Mucosa of descending colon (tissue), 3 donors: ENCODE measurements around the gene SF3B2. TPM values are rescaled to one million over a fixed set of nuclear protein-coding genes. Genes with fewer than 3 reads are reported as not detected.

Experiments
- ATAC-seq: fragments of 200-7000 bp; cut with Tn5 transposase; one replicate; pipeline ENCODE4 v1.9.1; 2020; ENCODE audit warnings: mild to moderate bottlenecking, moderate library complexity
- DNase-seq, 3 donors: peaks; one replicate each; pipeline ENCODE4 v3.0.0-alpha.2; 2020
- H3K36me3 ChIP-seq: fragments of 200-600 bp; one replicate; pipeline ENCODE4 v1.8.0; 2021; ENCODE audit warnings: low read depth, mild to moderate bottlenecking
- H3K4me1 ChIP-seq: fragments of 200-600 bp; one replicate; pipeline ENCODE4 v1.8.0; 2021; ENCODE audit warnings: low read depth, mild to moderate bottlenecking
- H3K4me3 ChIP-seq: fragments of 200-600 bp; one replicate; pipeline ENCODE4 v1.8.0; 2021; ENCODE audit warnings: mild to moderate bottlenecking
- H3K9me3 ChIP-seq: fragments of 200-600 bp; one replicate; pipeline ENCODE4 v1.8.0; 2021; ENCODE audit warnings: mild to moderate bottlenecking
- intact Hi-C, 2 donors: fragments of 100-400 bp; cut with DNase I in 1 of 2; cut with micrococcal nuclease in 1 of 2; formaldehyde crosslinking; loops; one replicate each; pipeline versions ENCODE4 v1.11.0 to v1.11.1; 2022; cut with DNase I, micrococcal nuclease
- total RNA-seq, 3 donors: library from RNA; stranded (reverse); fragmentation: NEBNext Ultra II Directional in 2 of 3; extraction: Animal tissue kit (Norgen Biotek cat#: 25700) in 2 of 3; gene quantifications; one replicate each; pipeline versions ENCODE4 v1.2.1 to v1.2.4, GENCODE V29; 2021 to 2023
- TF ChIP-seq, protein P1 (sequence below): fragments of 200-600 bp; IDR thresholded peaks from one replicate; pipeline ENCODE4 v1.8.0; 2022; ENCODE audit warnings: antibody characterized with exemption, mild to moderate bottlenecking
- donor health status: DM: no; HTN: no; CAD: no; lungs with moderate emphysema.
- donor health status: DM: no; HTN: no; CAD: no.
- donor health status: DM: no; HTN: yes; CAD: no.

Gene SF3B2
- total RNA-seq, 3 donors from 2014 or later: 116 to 143 (median 135) TPM

DNA sequence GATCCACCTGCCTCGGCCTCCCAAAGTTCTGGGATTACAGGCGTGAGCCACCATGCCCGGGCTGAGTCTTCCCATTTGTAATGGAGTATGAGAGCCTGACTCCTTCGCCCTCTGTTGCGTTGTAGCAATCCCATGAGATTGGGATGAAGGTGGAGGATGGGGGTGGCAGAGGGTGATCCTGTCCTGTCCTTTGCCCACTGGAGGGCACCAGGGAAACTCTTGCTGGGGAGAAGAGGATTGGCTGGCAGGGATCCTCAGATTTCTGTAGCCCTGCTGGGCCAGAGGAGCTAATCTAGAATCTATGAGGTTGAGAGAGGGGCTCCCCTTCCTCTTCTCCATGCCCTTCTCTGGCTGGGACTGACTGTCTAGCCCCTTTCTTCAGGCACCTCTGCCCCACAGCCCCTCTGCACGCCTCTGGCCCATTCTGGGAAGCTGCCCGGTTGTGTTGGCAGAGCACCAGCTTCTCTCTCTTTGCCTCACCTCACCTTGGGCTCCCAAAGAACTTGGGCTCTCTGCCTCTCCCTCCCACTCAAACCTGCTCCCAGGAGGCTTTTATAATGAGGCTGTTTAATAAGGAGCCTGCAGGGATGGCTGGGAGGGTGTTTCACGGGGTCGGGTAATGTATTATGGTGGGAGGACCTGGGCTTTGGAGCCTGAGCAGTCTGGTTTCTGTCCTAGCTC, 16.4 kb upstream of the SF3B2 start:
- no peak for ATAC-seq

DNA sequence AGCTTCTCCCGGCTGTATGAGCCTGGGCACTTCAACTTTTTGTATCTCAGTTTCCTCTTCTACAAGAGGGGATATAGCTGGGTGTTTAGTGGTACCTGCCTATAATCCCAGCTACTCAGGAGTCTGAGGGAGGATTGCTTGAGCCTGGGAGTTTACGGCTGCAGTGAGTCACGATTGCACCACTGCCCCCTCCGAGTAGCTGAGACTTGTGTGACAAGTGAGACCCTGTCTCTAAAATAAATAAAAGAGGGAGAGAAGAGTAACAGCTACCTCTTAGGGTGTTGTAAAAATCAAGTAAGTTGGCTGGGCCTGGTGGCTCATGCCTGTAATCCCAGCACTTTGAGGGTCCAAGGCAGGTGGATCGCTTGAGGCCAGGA, 15.8 kb upstream of the SF3B2 start:
- H3K36me3 ChIP-seq: no peaks in the 10 kb centered on the region
- H3K4me3 ChIP-seq: no peak overlapping the region
- no peaks in the 10 kb centered on the region for H3K9me3 ChIP-seq
- intact Hi-C loops: no loop called here
- TF ChIP-seq, protein P1, sequence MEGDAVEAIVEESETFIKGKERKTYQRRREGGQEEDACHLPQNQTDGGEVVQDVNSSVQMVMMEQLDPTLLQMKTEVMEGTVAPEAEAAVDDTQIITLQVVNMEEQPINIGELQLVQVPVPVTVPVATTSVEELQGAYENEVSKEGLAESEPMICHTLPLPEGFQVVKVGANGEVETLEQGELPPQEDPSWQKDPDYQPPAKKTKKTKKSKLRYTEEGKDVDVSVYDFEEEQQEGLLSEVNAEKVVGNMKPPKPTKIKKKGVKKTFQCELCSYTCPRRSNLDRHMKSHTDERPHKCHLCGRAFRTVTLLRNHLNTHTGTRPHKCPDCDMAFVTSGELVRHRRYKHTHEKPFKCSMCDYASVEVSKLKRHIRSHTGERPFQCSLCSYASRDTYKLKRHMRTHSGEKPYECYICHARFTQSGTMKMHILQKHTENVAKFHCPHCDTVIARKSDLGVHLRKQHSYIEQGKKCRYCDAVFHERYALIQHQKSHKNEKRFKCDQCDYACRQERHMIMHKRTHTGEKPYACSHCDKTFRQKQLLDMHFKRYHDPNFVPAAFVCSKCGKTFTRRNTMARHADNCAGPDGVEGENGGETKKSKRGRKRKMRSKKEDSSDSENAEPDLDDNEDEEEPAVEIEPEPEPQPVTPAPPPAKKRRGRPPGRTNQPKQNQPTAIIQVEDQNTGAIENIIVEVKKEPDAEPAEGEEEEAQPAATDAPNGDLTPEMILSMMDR: no peak
- H3K4me1 ChIP-seq: no peaks in the 10 kb centered on the region
- ATAC-seq (no peak), DNase-seq (no peak)

More for the DNA sequence above, 16.4 kb upstream of the SF3B2 start:
- no peak for DNase-seq
- Histone ChIP-seq H3K4me1 (no peaks in the 10 kb centered on the region), H3K36me3 (no peaks in the 10 kb centered on the region), H3K9me3 (no peaks in the 10 kb centered on the region), H3K4me3 (no peak overlapping the region)
- TF ChIP-seq, protein P1: no peak
- intact Hi-C loops: no loop called here

DNA sequence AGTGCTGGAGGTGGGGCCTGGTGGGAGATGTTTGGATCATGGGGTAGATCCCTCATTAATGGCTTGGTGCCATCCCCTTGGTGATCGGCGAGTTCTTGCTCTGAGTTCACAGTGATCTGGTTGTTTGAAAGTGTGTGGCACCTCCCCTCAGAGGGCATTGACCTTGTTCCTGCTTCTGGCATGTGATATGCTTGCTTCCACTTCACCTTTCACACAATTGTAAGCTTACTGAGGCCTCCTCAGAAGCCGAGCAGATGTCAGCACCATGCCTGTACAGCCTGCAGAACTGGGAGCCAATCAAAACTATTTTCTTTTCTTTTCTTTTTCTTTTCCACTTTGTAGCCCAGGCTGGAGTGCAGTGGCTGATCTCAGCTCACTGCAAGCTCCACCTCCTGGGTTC, 14.8 kb upstream of the SF3B2 start:
- TF ChIP-seq, protein P1: no peak
- intact Hi-C loops: no loop called here
- H3K36me3 ChIP-seq: no peaks in the 10 kb centered on the region
- no peak for DNase-seq
- no peaks in the 10 kb centered on the region for H3K4me1 ChIP-seq
- ATAC-seq: no peak
- H3K9me3 ChIP-seq: no peaks in the 10 kb centered on the region
- H3K4me3 ChIP-seq: no peak overlapping the region

DNA sequence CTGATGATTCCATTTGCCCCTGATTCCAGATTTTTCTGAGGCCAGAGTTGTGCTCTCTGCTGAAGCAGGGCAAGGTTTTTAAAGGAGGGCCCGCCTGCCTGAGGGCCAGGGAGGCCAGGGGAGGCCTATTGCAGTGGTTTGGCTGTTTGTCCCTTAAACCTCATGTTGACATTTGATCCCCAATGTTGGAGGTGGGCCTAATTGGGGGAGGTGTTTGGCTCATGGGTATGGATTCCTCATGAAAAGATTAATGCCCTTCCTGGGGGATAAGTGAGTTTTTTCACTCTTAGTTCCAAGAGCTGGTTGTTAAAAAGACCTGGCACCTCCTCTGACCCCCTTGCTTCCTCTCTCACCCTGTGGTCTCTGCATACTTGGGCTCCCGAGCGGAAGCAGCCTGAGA, 12.4 kb upstream of the SF3B2 start:
- no peaks in the 10 kb centered on the region for H3K4me1 ChIP-seq
- no peaks in the 10 kb centered on the region for H3K36me3 ChIP-seq
- no peak for ATAC-seq
- no peaks in the 10 kb centered on the region for H3K9me3 ChIP-seq
- no peak for DNase-seq
- TF ChIP-seq, protein P1: no peak
- H3K4me3 ChIP-seq: no peak overlapping the region
- intact Hi-C loops: no loop called here

DNA sequence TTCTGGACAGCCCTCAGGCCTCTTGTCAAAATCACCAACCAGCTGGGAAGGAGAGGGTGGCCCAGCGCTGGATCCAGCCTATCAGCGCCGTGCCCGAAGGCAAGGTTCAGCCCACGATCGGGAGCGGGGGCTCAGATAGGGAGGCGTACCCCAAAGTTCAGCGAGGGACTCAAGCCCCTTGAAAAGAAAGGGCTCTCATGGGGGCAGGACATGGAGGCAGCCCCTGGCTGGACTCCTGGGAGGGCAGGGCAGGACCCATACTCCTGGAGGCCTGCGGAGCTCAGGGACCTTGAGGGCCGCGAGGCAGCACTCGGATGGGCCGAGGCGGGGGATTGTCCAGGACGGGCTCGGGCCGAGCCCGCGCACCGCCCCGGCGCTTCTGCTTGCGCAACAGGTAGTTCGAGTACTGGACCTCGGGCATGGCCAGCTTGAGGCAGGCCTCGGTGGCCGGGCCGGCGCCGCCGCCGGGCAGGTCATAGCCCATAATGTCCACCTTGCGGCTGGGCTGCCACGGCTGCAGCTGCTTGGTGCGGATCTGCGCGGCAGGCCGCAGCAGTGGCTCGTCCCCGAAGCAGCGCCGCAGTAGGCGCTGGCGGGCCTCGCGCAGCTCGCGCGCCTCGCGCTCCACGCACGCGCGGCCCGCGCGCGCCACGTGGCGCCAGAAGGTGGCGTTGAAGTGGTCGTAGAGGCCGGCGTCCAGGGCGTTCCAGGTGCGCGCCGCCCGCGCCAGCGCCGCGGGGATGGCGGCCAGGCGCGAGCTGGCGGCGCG, 9.8 kb upstream of the SF3B2 start:
- DNase-seq (no peak), ATAC-seq (no peak)
- TF ChIP-seq, protein P1: no peak
- intact Hi-C loops: no loop called here
- H3K36me3 ChIP-seq: no peaks in the 10 kb centered on the region
- no peaks in the 10 kb centered on the region for H3K9me3 ChIP-seq
- no peaks in the 10 kb centered on the region for H3K4me1 ChIP-seq
- no peak overlapping the region for H3K4me3 ChIP-seq
